ENCODE measurements around the gene FBXL15.

Gene FBXL15

DNA sequence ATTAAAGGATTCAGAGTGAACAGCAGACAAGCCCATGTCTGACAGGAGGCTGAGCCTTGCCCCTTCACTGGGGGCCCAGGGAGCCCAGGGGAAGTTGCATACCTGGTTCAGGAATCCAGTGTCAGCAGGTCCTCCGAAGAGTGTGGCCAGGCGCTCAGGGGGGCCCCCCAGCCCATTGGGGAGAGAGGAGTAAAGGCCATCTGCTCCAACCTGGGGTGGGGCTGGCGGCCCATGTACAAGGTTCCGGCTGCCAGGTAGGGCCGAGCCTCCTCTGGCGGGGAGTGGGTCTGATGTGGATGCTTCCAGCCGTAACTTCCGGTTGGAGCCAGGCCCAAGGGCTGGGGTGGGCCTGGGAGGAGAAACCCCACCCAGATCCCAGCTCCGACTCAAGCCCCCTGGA, 4.4 kb upstream of the FBXL15 start:
- TF ChIP-seq CREB1 (IDR thresholded peaks at IDR 0.05; ENCODE audit: low read depth) (no peak), ZBTB7A (IDR thresholded peaks at IDR 0.05; ENCODE audit: low read depth) (no peak), REST (IDR thresholded peaks at IDR 0.05; ENCODE audit: low read depth) (no peak), EGR1 (IDR thresholded peaks at IDR 0.05) (no peak), RAD21 (IDR thresholded peaks at IDR 0.05; ENCODE audit: low read depth) (no peak), YY1 (IDR thresholded peaks at IDR 0.05; ENCODE audit: low read depth) (no peak), CEBPB (IDR thresholded peaks at IDR 0.05) (no peak), FOXM1 (IDR thresholded peaks at IDR 0.05; ENCODE audit: borderline replicate concordance, low read depth) (no peak), NFIC (IDR thresholded peaks at IDR 0.05) (no peak), TAF1 (IDR thresholded peaks at IDR 0.05; ENCODE audit: low read depth) (no peak), MAX (IDR thresholded peaks at IDR 0.05) (no peak), EP300 (IDR thresholded peaks at IDR 0.05; ENCODE audit: borderline replicate concordance) (no peak), TEAD4 (IDR thresholded peaks at IDR 0.05) (no peak), TCF12 (IDR thresholded peaks at IDR 0.05; ENCODE audit: low read depth) (no peak)
- TF ChIP-seq, protein P1, sequence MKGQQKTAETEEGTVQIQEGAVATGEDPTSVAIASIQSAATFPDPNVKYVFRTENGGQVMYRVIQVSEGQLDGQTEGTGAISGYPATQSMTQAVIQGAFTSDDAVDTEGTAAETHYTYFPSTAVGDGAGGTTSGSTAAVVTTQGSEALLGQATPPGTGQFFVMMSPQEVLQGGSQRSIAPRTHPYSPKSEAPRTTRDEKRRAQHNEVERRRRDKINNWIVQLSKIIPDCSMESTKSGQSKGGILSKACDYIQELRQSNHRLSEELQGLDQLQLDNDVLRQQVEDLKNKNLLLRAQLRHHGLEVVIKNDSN (IDR thresholded peaks at IDR 0.05): no peak

- TF ChIP-seq ZBTB7A (IDR thresholded peaks at IDR 0.05; ENCODE audit: low read depth): no peak
- TF ChIP-seq, protein P1 (IDR thresholded peaks at IDR 0.05): no peak
- TF ChIP-seq CEBPB (IDR thresholded peaks at IDR 0.05): no peak
- TF ChIP-seq EGR1 (IDR thresholded peaks at IDR 0.05): no peak
- TF ChIP-seq CREB1 (IDR thresholded peaks at IDR 0.05; ENCODE audit: low read depth): no peak
- no peak for TF ChIP-seq YY1 (IDR thresholded peaks at IDR 0.05; ENCODE audit: low read depth)
- no peak for TF ChIP-seq TCF12 (IDR thresholded peaks at IDR 0.05; ENCODE audit: low read depth)
- no peak for TF ChIP-seq FOXM1 (IDR thresholded peaks at IDR 0.05; ENCODE audit: borderline replicate concordance, low read depth)
- TF ChIP-seq NFIC (IDR thresholded peaks at IDR 0.05): no peak
- no peak for TF ChIP-seq REST (IDR thresholded peaks at IDR 0.05; ENCODE audit: low read depth)
- TF ChIP-seq TAF1 (IDR thresholded peaks at IDR 0.05; ENCODE audit: low read depth): no peak
- no peak for TF ChIP-seq TEAD4 (IDR thresholded peaks at IDR 0.05)
- TF ChIP-seq RAD21 (IDR thresholded peaks at IDR 0.05; ENCODE audit: low read depth): no peak
- no peak for TF ChIP-seq MAX (IDR thresholded peaks at IDR 0.05)
- TF ChIP-seq EP300 (IDR thresholded peaks at IDR 0.05; ENCODE audit: borderline replicate concordance): no peak
Measured at GRCh38 chr10:102416695-102417094, 3.9 kb upstream of the FBXL15 start.

DNA sequence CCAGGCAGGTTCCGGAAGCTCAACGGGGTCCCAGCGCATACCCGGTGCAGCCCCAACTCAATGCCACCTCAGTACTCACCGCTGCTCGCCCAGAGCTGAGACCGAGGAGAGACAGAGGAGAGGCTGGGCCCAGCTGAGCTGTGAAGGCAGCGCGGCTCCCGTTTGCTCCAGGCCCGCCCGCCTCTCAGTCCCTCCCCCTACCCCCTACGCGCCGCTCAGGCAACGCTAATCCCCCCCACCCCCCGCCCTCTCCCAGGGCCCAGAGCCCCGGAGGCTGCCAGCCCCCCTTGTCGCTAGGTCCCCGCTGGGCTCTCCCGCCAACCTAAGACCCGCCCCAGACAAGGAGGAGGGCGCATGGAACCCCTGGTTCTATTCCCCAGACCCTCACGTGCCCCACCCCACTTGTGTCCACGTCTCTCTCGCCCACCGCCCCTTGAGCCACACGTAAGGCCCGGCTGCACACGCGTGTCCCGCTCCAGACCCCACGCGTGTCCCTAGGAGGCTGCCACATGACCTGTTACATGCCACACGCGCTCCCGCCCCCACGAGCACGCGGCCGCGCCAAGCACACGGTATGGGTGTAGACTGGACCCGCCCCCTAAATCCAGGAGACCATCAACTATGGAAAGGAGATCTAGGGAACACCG, 1.9 kb upstream of the FBXL15 start, which contains the start of gene PSD:
Gene PSD (minus strand): TSS at position 164 of the 647 bp plus-strand sequence. CDS start 1,747 bp downstream, outside the sequence.
- TF ChIP-seq NFIC (IDR thresholded peaks at IDR 0.05) (no peak), EGR1 (IDR thresholded peaks at IDR 0.05) (0 out of 2 replicates have a peak, but pooled peaks have one; percentile 6), MAX (IDR thresholded peaks at IDR 0.05) (peak; percentile 45; the same call in 1 of the 2 replicates), EP300 (IDR thresholded peaks at IDR 0.05; ENCODE audit: borderline replicate concordance) (no peak)
- TF ChIP-seq, protein P1 (IDR thresholded peaks at IDR 0.05): peak; percentile 19; the same call in 1 of the 2 replicates

DNA sequence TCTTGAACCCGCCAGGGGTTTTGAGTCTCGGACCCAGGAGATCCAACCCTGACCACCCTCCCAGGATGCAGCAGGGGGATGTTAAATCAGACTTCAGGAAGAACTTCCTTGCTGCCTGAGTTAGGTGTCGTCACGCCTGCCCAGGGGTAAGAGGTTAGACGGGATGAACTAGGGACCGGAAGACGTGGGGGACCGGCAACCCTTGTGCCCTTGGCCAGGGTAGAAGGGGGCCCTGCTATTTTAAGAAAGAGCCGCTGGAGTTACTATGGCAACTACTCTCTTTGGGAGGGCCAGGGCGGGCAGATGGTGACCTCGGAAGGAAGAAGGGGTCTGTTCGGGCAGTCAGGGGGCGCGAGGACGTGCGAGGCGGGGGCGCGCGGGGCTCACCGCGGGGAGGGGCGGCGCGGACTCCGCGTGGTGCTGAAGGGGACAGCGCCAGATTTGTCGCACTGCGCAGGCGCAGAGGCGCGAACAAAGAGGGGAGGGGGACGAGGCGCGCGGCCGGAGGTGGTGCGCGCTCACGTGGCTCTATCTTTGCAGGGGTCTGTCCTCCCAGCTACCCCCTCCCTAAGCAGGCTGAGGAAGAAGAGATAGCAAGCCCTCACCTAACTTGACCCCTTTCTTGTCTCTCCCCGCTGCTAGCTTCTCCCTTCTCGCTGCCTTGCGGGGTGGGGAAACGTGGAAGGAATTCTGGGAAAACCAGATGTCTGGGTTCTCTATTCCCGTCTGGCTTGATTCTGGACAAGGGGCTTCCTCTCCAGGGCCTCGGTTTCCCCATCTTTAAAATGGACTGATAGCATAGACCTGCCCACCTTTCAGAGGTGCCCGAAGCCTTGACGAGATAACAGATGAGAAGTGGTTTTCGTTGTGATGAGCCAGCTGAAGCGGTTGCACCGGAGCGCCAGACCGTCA, 1.1 kb upstream of the FBXL15 start:
- TF ChIP-seq ZBTB7A (IDR thresholded peaks at IDR 0.05; ENCODE audit: low read depth) (peak; percentile 93), MAX (IDR thresholded peaks at IDR 0.05) (peak; percentile 63), CREB1 (IDR thresholded peaks at IDR 0.05; ENCODE audit: low read depth) (peak; percentile 23; the same call in 1 of the 2 replicates), TAF1 (IDR thresholded peaks at IDR 0.05; ENCODE audit: low read depth) (0 out of 2 replicates have a peak, but pooled peaks have one; percentile 19), EP300 (IDR thresholded peaks at IDR 0.05; ENCODE audit: borderline replicate concordance) (no peak; the same call in 1 of the 2 replicates), REST (IDR thresholded peaks at IDR 0.05; ENCODE audit: low read depth) (peak; percentile 94), EGR1 (IDR thresholded peaks at IDR 0.05) (peak; percentile 8; the same call in 1 of the 2 replicates), FOXM1 (IDR thresholded peaks at IDR 0.05; ENCODE audit: borderline replicate concordance, low read depth) (no peak)
- TF ChIP-seq, protein P1 (IDR thresholded peaks at IDR 0.05): peak; percentile 64

Data from Ishikawa (cell line).